Fibroblast of lung (primary cell): ENCODE results near the gene RGS3. TPM values are rescaled to one million over a fixed set of nuclear protein-coding genes. Genes with fewer than 3 reads are reported as not detected.
A peak's percentile ranks its signal among the peaks of the same experiment; 100 is the strongest.

Source experiments
- DNase-seq, 2 donors: peaks; one replicate each; pipeline versions ENCODE4 v3.0.0 to v3.0.0-alpha.2; 2010; ENCODE audit warnings: low read depth in 2 of 2
- H2AFZ ChIP-seq: 2 replicates; pipeline ENCODE4 v1.5.1; 2012; ENCODE audit warnings: low read length, control low read depth, inconsistent platforms
- H3K27ac ChIP-seq: 2 replicates; pipeline ENCODE4 v1.5.1; 2011; ENCODE audit warnings: low read length, control low read depth; ENCODE audit not compliant: insufficient read depth
- H3K27me3 ChIP-seq: 2 replicates; pipeline ENCODE4 v1.5.1; 2011; ENCODE audit warnings: mild to moderate bottlenecking, low read length; ENCODE audit not compliant: control insufficient read depth, insufficient read depth
- H3K36me3 ChIP-seq: 2 replicates; pipeline ENCODE4 v1.5.1; 2011; ENCODE audit warnings: low read length; ENCODE audit not compliant: control insufficient read depth, insufficient read depth
- H3K4me1 ChIP-seq: 2 replicates; pipeline ENCODE4 v1.5.1; 2011; ENCODE audit warnings: low read length; ENCODE audit not compliant: control insufficient read depth, insufficient read depth; ENCODE audit errors: extremely low read depth
- H3K4me2 ChIP-seq: 2 replicates; pipeline ENCODE4 v1.5.1; 2011; ENCODE audit warnings: low read length, control low read depth; ENCODE audit not compliant: insufficient read depth; ENCODE audit errors: extremely low read depth
- H3K4me3 ChIP-seq, 4 experiments: fragments of 200-600 bp in 1 of 4; sonication (generic) in 1 of 4; replicated peaks in 1 of 4; 2 replicates each; pipeline ENCODE4 v1.5.1; 2011 to 2016; ENCODE audit warnings: low read length in 4 of 4, low read depth in 3 of 4, mild to moderate bottlenecking in 3 of 4, control low read depth in 2 of 4, inconsistent platforms in 1 of 4, mixed read lengths in 1 of 4; ENCODE audit not compliant: insufficient read depth in 1 of 4; ENCODE audit errors: control extremely low read depth in 1 of 4
- H3K79me2 ChIP-seq: 2 replicates; pipeline ENCODE4 v1.5.1; 2012; ENCODE audit warnings: mild to moderate bottlenecking, low read length, inconsistent platforms; ENCODE audit not compliant: control insufficient read depth, insufficient read depth
- H3K9ac ChIP-seq: 2 replicates; pipeline ENCODE4 v1.5.1; 2011; ENCODE audit warnings: mild to moderate bottlenecking, low read length, control low read depth; ENCODE audit not compliant: insufficient read depth
- H3K9me3 ChIP-seq: 2 replicates; pipeline ENCODE4 v1.5.1; 2012; ENCODE audit warnings: low read depth, low read length; ENCODE audit not compliant: control insufficient read depth, insufficient read depth
- H4K20me1 ChIP-seq: 2 replicates; pipeline ENCODE4 v1.5.1; 2011; ENCODE audit warnings: low read length; ENCODE audit not compliant: control insufficient read depth, insufficient read depth; ENCODE audit errors: extremely low read depth
- CTCF ChIP-seq, 2 donors: IDR thresholded peaks in 1 of 2; conservative IDR thresholded peaks in 1 of 2; 1 replicate in 1 of 2; 2 replicates in 1 of 2; pipeline ENCODE4 v1.5.1; 2011 to 2012; ENCODE audit warnings: low read length in 2 of 2, control low read depth in 1 of 2, inconsistent platforms in 1 of 2, low read depth in 1 of 2, mild to moderate bottlenecking in 1 of 2
- EZH2 ChIP-seq: IDR thresholded peaks from 2 replicates; pipeline ENCODE4 v1.5.1; 2012; ENCODE audit warnings: low read length, control low read depth, mild to moderate bottlenecking; ENCODE audit errors: missing control alignments
- polyA plus RNA-seq, 2 donors: library from polyadenylated mRNA; depleted of rRNA in 1 of 2; stranded (reverse) in 1 of 2; unstranded in 1 of 2; fragments of >200 nt; gene quantifications; 2 replicates each; pipeline ENCODE4 v1.2.1, GENCODE V29; 2011 to 2012; ENCODE audit warnings: missing spikeins in 1 of 2
- total RNA-seq: library from RNA; depleted of rRNA; stranded (reverse); fragments of >200 nt; gene quantifications from 2 replicates; pipeline ENCODE4 v1.2.1, GENCODE V29; 2014

Gene RGS3
- total and polyA plus RNA-seq, 2 donors (not counting 1 experiment from before 2014, with no cell fraction given), result 48.1 to 74.3 TPM

- no peak overlapping the region for H3K4me2 ChIP-seq
- no peaks in the 10 kb centered on the region for H3K79me2 ChIP-seq
- no peaks in the 10 kb centered on the region for H4K20me1 ChIP-seq
- no peak overlapping the region for H2AFZ ChIP-seq
- no peaks in the 10 kb centered on the region for H3K27me3 ChIP-seq
- no peak for TF ChIP-seq EZH2
- TF ChIP-seq CTCF (conservative IDR thresholded peaks at IDR 0.05 in 1 of 2, IDR thresholded peaks at IDR 0.05 in 1 of 2; ENCODE audit: low read depth in 1 of 2, low read length in 2 of 2), result no peak
- no peaks in the 10 kb centered on the region for H3K36me3 ChIP-seq
- no peak for DNase-seq
- H3K4me1 ChIP-seq, result peaks cover 20% of the 10 kb centered on the region
- no peak overlapping the region for H3K27ac ChIP-seq
- no peak overlapping the region for H3K9ac ChIP-seq
- no peak overlapping the region for H3K4me3 ChIP-seq
- no peaks in the 10 kb centered on the region for H3K9me3 ChIP-seq
Observed at GRCh38 chr9:113482341-113482740, 18.8 kb downstream of the RGS3 start.

GRCh38 chr9:113482991-113483675 is 19.6 kb downstream of the RGS3 start:
- Histone ChIP-seq H2AFZ (no peak overlapping the region), H3K36me3 (no peaks in the 10 kb centered on the region), H3K27ac (no peak overlapping the region), H3K9ac (no peak overlapping the region), H4K20me1 (no peaks in the 10 kb centered on the region), H3K79me2 (no peaks in the 10 kb centered on the region), H3K4me2 (no peak overlapping the region), H3K9me3 (no peaks in the 10 kb centered on the region), H3K27me3 (no peaks in the 10 kb centered on the region), H3K4me1 (peaks cover 22% of the 10 kb centered on the region), H3K4me3 (no peak overlapping the region)
- TF ChIP-seq EZH2 (no peak), CTCF (conservative IDR thresholded peaks at IDR 0.05 in 1 of 2, IDR thresholded peaks at IDR 0.05 in 1 of 2; ENCODE audit: low read depth in 1 of 2, low read length in 2 of 2) (no peak)
- no peak for DNase-seq

- no peak for TF ChIP-seq EZH2
- no peak for TF ChIP-seq CTCF (conservative IDR thresholded peaks at IDR 0.05 in 1 of 2, IDR thresholded peaks at IDR 0.05 in 1 of 2; ENCODE audit: low read depth in 1 of 2, low read length in 2 of 2)
- no peaks in the 10 kb centered on the region for H3K79me2 ChIP-seq
- H3K9ac ChIP-seq, result no peak overlapping the region
- H2AFZ ChIP-seq, result no peak overlapping the region
- peaks cover 28% of the 10 kb centered on the region for H3K4me1 ChIP-seq
- no peaks in the 10 kb centered on the region for H3K9me3 ChIP-seq
- H3K27me3 ChIP-seq, result no peaks in the 10 kb centered on the region
- peak overlapping the region; percentile 9 for H3K4me2 ChIP-seq
- H3K27ac ChIP-seq, result no peak overlapping the region
- no peaks in the 10 kb centered on the region for H4K20me1 ChIP-seq
- no peak overlapping the region for H3K4me3 ChIP-seq
- no peak for DNase-seq
- H3K36me3 ChIP-seq, result no peaks in the 10 kb centered on the region
Observed at GRCh38 chr9:113483676-113484257, 20.2 kb downstream of the RGS3 start.
